Skin of body (tissue), 2 donors: ENCODE results near the gene TPD52L2. TPM values are rescaled to one million over a fixed set of nuclear protein-coding genes. Genes with fewer than 3 reads are reported as not detected.
"Not testable (repeated sequence)": the region's sequence is repeated elsewhere in the genome, so short reads cannot be mapped to it uniquely, and the experiment has no call there.

Source experiments
- DNase-seq: peaks from one replicate; lab custom pipeline; 2025; lab: John Stamatoyannopoulos, UW
- total RNA-seq: library from RNA; depleted of rRNA; stranded (reverse); fragments of >200 nt; gene quantifications from one replicate; pipeline ENCODE4 v1.2.3, GENCODE V29; 2014

TPD52L2 gene
- total RNA-seq, 1 donor from 2014 or later: 39.3 TPM

DNA sequence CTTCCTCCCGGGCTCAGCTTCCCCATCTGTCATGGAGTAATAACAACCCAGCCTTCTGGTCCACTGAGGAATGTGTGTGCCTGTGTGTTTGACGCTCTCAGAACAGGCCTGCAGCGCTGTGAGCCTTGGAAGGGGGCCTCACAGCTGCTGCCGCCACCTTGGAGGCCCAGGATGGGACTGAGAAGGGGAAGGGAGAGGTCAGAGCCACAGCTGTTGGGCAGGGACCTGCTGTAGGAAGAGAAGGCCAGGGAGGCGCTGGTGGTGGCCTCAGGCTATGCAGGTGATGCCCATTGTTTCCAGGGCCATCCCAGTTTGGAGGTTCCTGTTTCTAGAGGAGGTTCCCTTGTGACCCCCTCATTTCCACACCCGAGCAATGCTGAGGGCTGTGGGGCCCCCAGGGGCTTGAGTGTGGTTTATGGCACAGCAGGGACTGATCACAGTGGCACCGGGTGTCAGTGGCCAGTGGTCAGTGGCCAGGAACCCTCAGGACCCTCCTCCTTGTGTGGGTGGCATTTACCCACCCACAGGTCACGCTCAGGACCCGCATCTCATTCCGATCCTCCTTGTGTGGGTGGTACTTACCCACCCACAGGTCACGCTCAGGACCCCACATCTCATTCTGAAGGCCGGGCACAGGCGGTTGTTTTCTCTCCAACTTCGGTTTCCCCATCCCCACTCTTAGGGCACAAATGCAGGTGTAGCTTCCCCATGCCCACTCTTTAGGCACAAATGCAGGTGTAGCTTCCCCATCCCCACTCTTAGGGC is 14.0 kb downstream of the TPD52L2 start:
- DNase-seq: no peak

DNA sequence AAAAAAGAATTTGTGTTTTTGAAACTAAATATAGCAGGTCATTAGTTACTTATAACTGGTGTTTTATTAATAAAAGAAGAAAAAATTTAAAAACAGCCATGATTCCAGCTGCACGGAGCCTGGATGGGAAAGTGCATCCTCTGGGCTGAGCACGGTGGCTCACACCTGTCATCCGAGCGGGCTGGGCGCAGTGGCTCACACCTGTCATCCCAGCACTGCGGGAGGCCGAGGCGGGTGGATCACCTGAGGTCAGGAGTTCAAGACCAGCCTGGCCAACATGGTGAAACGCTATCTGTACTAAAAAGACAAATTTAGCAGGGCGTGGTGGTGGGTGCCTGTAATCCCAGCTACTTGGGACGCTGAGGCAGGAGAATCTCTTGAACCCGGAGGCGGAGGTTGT is 15.8 kb downstream of the TPD52L2 start:
- DNase-seq: not testable (repeated sequence)

DNA sequence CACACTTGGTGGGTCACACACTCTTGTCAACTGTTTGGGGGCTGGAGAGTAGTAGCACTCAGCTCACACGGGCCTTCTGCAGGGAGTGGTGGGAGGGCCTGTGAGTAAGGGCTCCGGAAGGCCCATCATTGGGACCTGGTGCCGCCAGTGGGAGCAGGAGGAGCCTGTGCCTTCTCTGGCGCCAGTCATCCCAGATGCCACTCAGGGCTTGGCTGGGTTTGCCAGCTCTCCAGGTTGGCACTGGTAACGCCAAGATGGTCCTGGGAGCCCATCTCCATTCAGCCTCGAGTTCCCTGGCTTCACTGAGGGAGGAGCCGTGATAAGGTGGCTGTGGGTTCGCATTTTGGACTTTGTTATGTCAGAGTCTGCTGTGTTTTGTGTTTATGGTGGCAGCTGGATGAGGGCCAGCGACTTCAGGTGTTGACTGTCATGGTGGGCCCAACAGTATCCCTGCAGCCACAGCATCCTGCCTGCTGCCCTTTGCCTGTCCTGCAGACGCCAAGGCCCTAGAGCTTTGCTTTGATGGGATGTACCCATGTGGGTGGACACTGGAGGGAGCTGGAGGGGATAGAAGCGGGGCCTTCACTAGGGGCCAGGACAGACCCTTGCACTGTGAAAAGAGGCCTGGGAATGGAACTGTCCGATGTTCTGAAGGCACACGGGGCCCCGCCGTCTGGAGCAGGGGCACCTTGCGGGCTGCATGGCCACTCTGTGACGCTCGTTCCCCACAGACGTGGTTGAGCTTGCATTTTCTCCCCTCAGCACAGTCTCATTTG is 16.6 kb downstream of the TPD52L2 start:
- no peak for DNase-seq

DNA sequence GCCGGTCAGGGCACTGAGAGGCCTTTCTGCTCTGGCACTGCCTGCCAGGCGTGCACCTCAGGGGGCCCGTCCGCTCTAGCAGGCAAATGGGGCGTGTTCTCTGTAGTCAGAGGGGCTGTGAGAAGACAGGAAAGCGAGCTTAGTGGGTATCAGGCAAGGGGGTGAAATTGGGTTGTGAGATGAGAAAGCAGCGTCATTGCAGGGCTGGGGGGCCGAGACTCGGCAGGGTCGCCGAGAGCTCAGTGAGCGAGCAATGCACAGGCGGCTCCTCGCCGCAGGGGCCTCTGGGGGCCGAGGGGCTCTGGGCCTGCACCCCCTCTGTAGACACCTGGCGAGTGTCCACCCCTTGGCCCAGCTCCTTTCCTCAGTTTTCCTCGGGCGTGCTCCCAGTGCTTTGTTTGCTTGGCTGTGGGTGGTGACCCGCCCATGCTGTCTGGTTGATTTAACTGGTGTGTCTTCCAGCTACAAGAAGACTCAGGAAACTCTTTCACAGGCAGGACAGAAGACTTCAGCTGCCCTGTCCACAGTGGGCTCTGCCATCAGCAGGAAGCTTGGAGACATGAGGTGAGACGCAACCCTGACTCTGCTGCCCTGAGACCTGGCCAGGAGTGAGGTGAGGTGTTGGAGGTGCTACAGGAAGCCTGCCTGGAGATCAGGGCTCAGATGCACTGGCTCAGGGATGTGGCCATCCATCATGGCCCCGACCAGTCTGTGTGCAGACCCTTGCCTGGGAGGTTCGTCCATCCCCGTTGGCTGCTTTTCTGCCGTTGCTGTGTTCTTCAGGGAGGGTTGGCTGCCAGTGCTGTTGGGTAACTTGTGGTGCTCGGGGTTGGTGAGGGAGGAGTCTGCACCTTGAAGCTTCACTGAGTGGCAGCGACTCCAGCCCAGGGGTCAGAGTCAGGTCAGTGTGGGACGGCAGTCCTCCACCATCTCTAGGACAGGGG is 17.5 kb downstream of the TPD52L2 start:
- no peak for DNase-seq

DNA sequence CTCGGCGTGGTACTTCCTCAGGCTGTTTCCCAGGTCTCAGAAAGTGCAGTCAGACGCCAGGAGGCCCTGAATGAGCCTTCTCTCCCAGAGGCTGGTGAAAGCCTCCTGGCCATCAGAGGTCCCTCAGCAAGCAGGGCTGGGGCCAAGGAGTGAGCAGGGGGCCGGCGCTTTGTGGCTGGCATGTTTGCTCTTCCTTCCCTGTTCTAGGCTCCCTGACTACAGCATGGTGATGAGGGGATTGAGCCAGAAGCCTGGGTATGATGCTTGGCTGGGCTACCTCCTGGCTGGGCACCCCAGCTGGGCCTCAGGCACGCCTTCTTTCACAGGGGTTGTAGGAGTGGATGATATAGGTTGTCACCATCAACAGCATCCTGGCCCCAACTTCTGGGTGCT is 18.1 kb downstream of the TPD52L2 start:
- no peak for DNase-seq

DNA sequence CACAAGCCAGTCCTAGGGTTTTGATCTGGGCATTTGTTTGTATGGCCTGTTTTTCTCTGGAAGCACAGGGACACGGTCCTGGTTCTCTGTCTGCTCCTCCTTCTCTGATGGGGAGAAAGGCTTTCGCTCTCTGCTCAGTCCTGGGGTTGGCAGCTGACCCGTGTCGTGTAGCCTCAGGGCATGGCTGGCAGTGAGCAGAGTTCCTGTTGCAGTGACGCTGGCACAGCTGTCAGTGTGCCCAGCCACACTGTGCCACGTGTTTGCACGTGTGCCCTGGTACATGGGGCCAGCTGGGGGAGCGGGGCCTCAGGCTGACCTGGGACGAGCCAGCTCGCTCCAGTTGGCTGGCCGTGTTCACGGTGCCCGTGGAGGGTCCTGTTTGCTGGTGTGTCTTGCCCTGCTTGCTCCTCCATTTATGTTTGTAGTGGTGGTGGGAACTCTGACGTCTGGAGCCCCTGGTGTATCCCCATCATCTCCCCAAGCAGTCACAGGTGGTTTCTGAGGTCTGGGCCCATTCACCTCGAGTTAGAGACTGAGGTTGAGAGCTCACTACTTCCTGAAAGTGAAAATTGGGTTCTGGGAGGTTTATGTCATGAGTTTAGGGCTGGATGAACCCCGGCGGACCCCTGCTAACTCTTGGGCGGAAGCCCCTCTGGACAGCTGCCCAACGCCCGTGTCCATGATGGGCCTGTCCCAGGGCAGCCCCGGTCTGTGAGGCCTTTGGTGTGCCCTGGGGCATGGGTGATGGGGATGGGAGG is 19.6 kb downstream of the TPD52L2 start:
- DNase-seq: no peak

DNA sequence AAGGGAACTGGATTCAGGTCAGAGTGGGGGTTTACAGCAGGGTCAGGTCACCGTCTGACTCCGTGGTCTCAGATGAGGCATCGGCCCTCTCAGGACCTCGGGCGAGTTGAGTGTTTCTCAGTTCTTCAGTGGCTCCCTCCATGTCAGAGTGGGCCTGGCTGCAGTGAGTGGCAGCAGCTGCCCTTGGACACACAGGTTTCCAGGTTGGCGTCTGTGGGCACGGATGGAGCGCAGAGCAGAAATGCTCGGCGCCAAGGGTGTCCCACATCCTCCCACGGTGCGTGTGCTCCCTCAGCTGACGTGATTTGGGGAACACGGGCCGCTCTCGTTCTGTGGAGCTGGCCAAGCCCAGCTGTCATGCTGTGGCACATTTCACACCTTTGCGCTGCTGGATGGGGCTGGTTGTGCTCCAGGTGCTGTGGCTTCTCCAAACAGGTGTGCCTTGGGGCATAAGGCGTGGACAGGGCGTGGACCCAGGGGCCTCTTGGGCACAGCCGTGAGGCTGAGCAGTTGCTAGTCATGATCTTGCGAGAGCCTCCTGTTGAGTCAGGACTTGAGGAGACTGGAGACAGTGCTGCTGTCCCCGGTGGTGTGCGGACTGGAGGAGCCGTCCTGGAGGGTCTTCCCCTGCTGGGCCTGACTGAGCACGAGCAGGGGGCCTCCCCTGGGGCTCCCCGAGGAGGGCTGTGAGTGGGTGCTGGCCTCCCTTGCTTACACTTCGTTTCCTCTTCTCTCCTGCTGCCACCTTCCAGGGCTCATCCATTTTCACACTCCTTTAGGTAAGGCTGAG is 20.4 kb downstream of the TPD52L2 start:
- no peak for DNase-seq

DNA sequence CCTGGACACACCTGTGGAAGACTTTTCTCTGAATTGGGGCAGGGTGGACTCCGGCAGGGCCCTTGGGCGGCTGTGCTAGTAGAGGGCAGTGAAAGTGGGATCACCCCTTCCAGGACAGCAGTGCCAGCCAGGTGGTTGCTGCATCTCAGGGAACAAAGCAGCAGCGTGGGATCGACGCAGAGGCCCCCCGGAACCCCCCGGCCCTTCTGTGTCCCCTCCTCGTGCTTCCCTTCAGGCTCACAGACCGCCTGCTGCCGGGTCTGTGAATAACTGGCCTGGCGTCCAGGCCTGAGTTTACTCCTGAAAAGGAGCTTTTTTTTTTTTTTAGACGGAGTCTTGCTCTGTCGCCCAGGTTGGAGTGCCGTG is 21.0 kb downstream of the TPD52L2 start:
- DNase-seq: no peak

DNA sequence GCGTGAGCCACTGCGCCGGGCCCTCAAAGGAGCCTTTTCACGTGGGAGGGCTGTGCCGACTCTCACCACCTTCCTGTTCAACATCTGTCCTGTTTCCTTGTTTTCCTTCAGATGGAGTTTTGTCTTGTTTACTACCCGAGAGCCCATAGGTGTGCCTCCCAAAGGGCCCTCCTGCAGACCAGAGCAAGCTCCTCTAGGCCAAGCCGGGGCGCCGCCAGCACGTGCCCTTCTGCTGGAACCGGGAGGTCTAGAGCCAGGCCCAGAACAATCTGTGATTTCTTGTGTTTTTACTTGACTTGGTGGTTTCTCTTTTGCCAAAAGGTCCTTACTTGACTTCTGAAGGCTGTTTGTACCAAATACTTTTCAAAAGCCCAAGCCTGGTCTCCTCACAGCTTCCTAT is 21.9 kb downstream of the TPD52L2 start:
- DNase-seq: no peak

DNA sequence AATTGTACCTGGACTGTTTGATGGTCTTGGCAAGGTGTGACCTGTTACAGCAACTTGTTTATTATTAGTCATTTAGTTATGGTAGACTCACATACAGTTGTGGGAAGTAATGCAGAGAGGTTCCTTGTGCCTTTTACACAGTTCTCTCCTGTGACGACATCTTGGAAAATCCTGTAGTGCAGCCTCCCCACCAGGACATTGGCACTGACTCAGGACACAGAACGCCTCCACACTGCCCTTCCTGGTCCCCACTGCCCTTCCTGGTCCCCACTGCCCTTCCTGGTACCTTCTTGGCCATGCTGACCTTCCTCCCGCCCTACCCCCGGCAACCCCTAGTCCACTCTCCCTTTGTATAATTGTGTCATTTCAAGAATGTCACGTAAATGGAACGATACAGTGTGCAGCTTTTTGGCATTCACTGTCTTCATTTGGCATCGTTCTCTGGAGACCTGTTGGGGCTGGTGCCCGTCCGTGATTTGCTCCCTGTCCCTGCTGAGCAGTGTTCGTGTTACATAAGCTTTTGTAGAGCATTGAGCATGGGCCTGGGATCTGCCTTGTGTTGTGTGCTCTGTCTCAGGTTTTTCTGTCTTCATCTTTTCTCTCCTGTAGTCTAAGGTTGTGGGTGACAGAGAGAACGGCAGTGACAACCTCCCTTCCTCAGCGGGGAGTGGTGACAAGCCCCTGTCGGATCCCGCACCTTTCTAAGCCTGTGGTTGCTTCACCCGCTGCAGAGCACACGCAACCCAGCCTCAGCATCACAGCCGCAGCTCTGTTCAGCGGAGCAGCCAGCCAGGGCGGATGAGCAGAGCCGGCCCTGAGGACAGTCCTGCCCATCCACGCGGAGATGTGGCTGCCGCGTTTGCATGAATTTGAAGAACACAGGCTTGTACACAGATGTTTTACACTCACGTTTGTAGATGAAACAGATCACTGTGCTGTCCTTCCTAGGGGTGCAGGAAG is 24.5 kb downstream of the TPD52L2 start:
- DNase-seq: no peak

DNA sequence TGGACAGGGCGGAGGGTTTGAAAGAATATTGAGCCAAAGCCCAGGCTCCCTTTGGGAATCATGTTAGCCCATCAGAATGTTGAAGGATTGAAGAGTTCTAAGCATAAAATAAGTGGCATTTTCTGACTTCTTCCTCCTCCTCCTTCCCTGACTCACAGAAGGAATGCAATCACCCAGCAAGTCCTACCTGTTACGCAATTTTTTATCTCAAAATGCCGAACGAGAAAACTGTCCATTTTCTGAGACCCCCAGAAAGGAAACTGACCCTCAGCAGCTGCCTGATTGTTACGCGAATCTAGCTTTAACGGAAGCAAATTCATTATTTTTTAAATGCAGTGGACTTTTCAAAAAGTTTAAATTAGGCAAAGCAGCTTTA is 25.1 kb downstream of the TPD52L2 start:
- no peak for DNase-seq

DNA sequence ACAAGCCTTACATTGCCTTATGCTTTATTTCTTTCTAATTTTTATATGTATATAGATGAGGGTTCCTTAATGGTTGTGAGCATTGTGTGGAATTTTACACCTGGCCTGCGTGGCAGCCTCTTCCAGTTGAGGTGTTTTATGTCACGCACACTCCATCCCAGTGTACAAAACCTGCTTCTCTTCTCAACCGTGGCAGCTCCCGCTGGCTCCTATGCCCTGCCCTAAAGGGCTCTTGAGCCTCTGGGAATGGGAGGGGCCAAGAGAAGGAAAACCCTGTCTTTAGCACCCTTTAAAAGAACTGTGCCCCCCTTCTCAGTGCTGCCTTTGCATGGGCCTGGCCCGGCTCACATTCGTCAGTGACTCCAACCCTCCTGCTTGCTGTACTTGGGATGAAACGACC is 25.5 kb downstream of the TPD52L2 start:
- no peak for DNase-seq

DNA sequence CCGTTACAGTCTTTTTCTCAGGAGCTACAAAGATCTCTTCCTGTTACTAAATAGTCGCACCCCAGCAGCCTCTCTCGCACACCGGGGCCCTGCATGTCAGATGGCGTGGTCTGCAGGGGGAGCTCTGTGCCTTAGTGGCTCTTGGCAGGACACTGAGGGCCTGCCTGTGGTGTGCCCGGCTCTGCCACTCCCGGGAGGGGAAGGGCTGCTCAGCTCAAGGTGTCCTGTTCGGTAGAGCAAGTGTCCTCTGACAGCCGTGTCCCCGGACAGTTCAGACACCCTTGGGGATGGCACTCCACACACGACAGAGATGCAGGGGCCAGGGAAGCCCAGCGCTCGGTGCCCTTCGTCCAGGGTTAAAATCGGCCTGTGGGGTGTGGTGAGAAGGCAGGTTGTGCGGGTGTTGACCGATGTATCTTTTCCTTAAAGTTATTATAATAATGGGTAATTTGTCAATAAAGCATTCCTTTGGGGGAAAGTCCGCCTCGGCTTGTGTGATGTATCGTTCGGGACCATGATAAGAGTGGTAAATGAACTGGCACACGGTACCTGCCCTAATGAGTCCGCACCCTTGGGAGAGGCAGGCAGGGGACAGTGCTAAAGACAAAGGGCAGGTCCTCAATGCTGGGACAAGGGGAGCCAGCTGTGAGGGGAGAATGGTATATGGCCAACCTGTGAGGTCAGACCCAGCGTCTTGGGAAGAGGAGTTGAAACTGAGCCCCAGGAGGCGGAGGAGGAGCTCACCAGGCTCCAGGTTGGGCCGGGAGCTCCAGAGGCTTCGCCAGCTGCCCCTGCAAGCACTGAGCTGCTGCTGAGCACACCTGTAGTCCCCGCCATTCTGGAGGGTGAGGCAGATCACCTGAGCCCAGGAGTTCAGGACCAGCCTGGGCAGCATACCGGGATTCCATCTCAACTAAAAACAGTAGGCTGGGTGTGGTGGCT is 26.3 kb downstream of the TPD52L2 start:
- no peak for DNase-seq

DNA sequence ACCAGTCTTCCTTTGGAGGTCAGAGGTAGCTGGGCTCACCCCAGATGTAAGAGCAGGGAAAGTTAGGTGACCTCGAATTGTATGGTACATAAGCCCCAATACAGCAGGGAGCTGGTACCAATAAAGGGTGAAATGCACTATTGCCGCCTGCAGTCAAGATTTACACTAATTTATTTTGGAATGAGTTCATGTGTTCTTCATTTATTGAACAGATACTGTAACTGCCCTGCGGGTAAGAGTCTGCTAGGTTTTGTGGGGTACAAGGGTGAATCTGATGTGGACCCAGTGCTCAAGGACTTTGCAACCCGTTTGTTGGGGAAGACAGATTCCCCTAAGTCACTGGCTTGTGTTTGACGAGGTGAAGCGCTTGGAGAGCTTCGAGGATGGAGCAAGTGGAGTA is 27.3 kb downstream of the TPD52L2 start:
- DNase-seq: no peak

DNA sequence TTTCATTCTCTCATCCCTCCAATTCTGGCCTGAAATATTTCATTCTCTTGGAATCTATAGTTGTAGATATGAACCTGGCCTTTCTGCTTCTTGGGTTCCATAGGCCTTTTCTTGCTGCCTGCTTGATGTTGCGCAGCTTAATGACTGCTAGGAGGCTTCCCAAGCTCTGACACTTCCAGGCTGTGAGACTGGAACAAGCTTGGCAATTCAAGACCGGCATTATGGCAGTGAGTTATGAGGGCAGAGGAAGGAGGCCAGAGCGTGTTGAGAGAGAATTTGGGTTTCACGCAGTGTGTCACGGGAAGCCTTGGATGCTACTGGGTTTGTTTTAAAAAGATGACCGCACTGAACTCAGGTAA is 28.9 kb downstream of the TPD52L2 start:
- no peak for DNase-seq

DNA sequence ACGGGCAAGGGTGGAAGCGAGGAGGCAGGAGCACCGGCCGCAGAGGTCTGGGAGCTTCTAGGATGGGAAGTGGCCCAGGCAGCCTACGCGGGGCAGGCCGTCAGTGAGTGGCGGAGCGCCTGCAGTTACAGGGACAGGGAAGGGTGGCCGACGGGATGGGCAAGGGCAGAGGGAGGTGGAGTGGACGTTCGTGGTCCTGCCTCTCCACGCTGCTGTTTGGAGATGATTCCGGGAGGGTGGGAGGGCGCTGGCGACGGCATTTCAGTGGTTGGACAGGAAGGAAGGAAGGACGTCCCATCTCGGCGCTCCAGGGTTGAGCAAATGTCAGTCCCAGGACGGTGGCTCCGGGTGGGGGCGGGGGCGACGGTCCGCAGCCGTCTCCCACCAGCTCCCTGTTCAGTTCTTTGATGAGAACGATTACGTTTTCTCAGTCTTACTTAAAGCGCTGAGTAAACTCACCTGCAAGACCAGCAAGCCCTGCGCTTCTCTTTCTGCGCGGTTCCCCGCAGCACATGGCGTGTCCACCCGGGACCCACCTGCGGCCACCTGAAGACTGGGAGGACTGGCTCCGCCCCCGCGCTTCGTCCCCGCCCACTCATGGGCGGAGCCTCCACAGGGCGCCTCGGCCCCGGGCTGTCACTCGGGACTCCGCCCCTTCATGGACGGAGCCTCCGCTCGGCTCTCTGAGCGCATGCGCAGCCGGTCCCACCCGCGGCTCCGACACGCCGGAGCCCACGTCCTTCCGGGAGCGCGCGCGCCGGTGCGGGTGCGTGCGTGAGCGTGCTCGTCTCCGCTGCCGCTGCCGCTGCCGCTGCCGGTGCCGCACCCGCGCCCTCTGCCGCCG is 29.5 kb downstream of the TPD52L2 start, which contains the start of gene DNAJC5:
Gene DNAJC5 (plus strand): TSS at position 769 of the 844 bp plus-strand sequence. CDS start 33,220 bp downstream, outside the sequence.
- DNase-seq: peak; percentile 88
